Measurements from ENCODE around the gene MAJIN. TPM values are rescaled to one million over a fixed set of nuclear protein-coding genes. Genes with fewer than 3 reads are reported as not detected.

Gene MAJIN
- total RNA-seq, 1 experiment from 2014 or later: not detected

DNA sequence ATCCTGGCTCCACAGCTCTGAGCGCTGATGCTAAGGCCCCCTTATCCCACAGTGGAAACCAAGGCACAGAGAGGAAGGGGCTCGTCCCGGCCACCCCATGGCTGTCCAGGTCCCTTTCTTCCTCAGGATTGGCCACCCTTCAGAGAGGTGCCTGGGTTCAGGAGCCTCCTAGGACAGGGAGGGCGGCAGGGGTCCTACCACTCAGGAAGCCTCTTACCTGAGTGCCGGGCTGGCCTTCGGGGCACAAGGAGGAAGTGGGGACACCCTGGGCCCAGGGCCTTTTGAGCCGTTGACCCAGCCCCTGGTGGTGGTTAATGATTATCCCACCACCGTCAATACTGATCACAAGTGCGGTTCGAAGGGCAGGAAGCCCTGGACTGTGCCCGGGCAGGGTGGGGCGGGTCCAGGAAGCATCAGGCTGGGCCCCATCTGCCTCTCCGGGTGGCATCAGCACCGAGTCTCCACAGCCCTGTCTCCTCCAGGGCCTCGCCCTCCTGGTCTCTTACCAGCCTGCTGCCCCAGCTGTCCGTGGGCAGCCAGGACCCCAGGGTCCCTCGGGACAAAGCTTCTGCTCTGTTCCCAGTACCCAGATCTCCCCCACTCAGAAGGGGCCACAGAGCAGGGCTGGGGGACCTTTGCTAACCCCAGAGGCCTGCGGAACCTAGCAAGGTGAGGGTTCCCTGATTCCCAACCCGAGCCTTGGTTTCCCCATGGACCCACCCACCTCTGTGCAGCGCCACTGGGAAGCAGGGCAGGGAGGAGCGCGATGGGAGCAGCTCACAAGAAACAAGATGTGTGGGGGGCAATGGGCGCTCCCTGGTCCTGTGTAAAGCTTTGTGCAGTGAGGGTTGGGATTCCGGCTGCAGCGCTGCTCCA lies 78.5 kb downstream of the MAJIN start:
- H3K27me3 ChIP-seq (replicated peaks; ENCODE audit: insufficient read depth, low read depth, low read length, poor library complexity): no peaks in the 10 kb centered on the region
- no peak for DNase-seq (ENCODE audit: low spot score)
- no peak overlapping the region for H3K4me3 ChIP-seq (ENCODE audit: low read depth, low read length, poor library complexity, severe bottlenecking)
- no TSS peak for BruUV-seq (replicated peaks)
- no peaks in the 10 kb centered on the region for H3K9me3 ChIP-seq (ENCODE audit: low read depth, low read length, poor library complexity, severe bottlenecking)
- intact Hi-C loops (cut with micrococcal nuclease; ENCODE audit: unreplicated experiment): loop anchor here (1.0 kb wide), 1 partner anchor 46 kb away; no protein-coding TSS in a partner anchor
- ChIA-PET CTCF (no interaction called here), POLR2A (ENCODE audit: low non-redundant PET) (no interaction called here)
- no peak overlapping the region for H3K27ac ChIP-seq (ENCODE audit: low read depth, low read length, poor library complexity, severe bottlenecking)
- TF ChIP-seq, protein P1, sequence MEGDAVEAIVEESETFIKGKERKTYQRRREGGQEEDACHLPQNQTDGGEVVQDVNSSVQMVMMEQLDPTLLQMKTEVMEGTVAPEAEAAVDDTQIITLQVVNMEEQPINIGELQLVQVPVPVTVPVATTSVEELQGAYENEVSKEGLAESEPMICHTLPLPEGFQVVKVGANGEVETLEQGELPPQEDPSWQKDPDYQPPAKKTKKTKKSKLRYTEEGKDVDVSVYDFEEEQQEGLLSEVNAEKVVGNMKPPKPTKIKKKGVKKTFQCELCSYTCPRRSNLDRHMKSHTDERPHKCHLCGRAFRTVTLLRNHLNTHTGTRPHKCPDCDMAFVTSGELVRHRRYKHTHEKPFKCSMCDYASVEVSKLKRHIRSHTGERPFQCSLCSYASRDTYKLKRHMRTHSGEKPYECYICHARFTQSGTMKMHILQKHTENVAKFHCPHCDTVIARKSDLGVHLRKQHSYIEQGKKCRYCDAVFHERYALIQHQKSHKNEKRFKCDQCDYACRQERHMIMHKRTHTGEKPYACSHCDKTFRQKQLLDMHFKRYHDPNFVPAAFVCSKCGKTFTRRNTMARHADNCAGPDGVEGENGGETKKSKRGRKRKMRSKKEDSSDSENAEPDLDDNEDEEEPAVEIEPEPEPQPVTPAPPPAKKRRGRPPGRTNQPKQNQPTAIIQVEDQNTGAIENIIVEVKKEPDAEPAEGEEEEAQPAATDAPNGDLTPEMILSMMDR (conservative IDR thresholded peaks at IDR 0.05; ENCODE audit: low read depth, low read length): no peak
- no peak for TF ChIP-seq EZH2 (IDR thresholded peaks at IDR 0.05; ENCODE audit: borderline replicate concordance, low read depth, low read length, poor library complexity, severe bottlenecking)
- no peaks in the 10 kb centered on the region for H3K4me1 ChIP-seq (ENCODE audit: insufficient read depth, low read length, poor library complexity, severe bottlenecking)
- no peaks in the 10 kb centered on the region for H3K36me3 ChIP-seq (ENCODE audit: insufficient read depth, low read length, poor library complexity, severe bottlenecking)

DNA sequence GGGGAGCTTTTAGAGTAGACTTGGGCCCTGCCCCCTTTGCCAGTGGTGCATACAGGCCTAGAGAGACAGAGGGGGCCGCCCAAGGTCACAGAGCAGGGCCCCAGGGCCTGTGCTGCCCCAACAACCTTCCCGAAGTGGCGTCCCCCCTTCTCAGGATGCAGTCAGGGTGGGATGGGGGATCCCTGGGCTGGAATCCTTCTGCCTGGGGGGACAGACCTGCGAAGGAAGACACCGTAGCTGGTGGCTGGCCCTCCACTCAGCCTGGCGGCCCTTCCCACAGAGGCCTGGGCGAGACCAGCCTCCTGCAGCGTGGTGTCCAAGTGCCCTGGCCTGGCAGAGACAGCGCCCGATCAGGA lies 79.1 kb downstream of the MAJIN start:
- ChIA-PET CTCF (no interaction called here), POLR2A (ENCODE audit: low non-redundant PET) (no interaction called here)
- no TSS peak for BruUV-seq (replicated peaks)
- intact Hi-C loops (cut with micrococcal nuclease; ENCODE audit: unreplicated experiment): no loop called here
- no peak overlapping the region for H3K27ac ChIP-seq (ENCODE audit: low read depth, low read length, poor library complexity, severe bottlenecking)
- H3K4me3 ChIP-seq (ENCODE audit: low read depth, low read length, poor library complexity, severe bottlenecking): no peak overlapping the region
- H3K27me3 ChIP-seq (replicated peaks; ENCODE audit: insufficient read depth, low read depth, low read length, poor library complexity): no peaks in the 10 kb centered on the region
- no peaks in the 10 kb centered on the region for H3K4me1 ChIP-seq (ENCODE audit: insufficient read depth, low read length, poor library complexity, severe bottlenecking)
- no peaks in the 10 kb centered on the region for H3K9me3 ChIP-seq (ENCODE audit: low read depth, low read length, poor library complexity, severe bottlenecking)
- no peak for TF ChIP-seq EZH2 (IDR thresholded peaks at IDR 0.05; ENCODE audit: borderline replicate concordance, low read depth, low read length, poor library complexity, severe bottlenecking)
- TF ChIP-seq, protein P1 (conservative IDR thresholded peaks at IDR 0.05; ENCODE audit: low read depth, low read length): no peak
- no peak for DNase-seq (ENCODE audit: low spot score)
- H3K36me3 ChIP-seq (ENCODE audit: insufficient read depth, low read length, poor library complexity, severe bottlenecking): no peaks in the 10 kb centered on the region

DNA sequence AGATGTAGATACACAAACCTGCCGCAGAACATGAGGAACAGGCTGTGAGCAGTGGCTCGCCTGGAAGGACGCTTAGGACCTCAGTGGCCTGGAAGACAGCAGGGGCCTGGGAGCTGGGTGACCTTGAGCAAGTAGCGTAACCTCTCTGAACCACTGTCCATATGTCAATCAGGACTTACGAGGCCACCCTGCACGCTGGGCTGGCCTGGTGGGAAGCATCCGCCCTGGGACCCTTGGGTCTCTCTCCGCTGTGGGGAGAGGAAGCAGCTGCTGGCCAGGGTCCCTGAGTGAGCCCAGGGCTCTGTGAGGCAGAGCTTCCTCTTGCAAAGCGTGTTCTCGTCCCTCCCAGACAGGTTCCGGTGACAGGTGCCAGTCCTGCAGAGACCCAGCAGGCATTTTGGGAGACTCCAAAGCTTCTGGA lies 79.5 kb downstream of the MAJIN start:
- TF ChIP-seq EZH2 (IDR thresholded peaks at IDR 0.05; ENCODE audit: borderline replicate concordance, low read depth, low read length, poor library complexity, severe bottlenecking): no peak
- TF ChIP-seq, protein P1 (conservative IDR thresholded peaks at IDR 0.05; ENCODE audit: low read depth, low read length): no peak
- no TSS peak for BruUV-seq (replicated peaks)
- no peaks in the 10 kb centered on the region for H3K36me3 ChIP-seq (ENCODE audit: insufficient read depth, low read length, poor library complexity, severe bottlenecking)
- no peaks in the 10 kb centered on the region for H3K4me1 ChIP-seq (ENCODE audit: insufficient read depth, low read length, poor library complexity, severe bottlenecking)
- intact Hi-C loops (cut with micrococcal nuclease; ENCODE audit: unreplicated experiment): no loop called here
- no peaks in the 10 kb centered on the region for H3K27me3 ChIP-seq (replicated peaks; ENCODE audit: insufficient read depth, low read depth, low read length, poor library complexity)
- H3K4me3 ChIP-seq (ENCODE audit: low read depth, low read length, poor library complexity, severe bottlenecking): no peak overlapping the region
- H3K27ac ChIP-seq (ENCODE audit: low read depth, low read length, poor library complexity, severe bottlenecking): no peak overlapping the region
- ChIA-PET CTCF (no interaction called here), POLR2A (ENCODE audit: low non-redundant PET) (no interaction called here)
- no peak for DNase-seq (ENCODE audit: low spot score)
- H3K9me3 ChIP-seq (ENCODE audit: low read depth, low read length, poor library complexity, severe bottlenecking): no peaks in the 10 kb centered on the region
